VCaP (cell line): ENCODE measurements around the gene SHFL.

Experiments used
- H3K27ac ChIP-seq: fragments of 450-650 bp; 2 replicates; pipeline ENCODE4 v1.5.1; 2017
- CTCF ChIP-seq: fragments of 450-650 bp; conservative IDR thresholded peaks from 2 replicates; pipeline ENCODE4 v1.5.1; 2017; ENCODE audit warnings: mild to moderate bottlenecking, moderate library complexity

SHFL gene

GRCh38 chr19:10138879-10139795 lies 53.0 kb downstream of the SHFL start:
- no peak overlapping the region for H3K27ac ChIP-seq
- TF ChIP-seq CTCF = no peak

- no peak overlapping the region for H3K27ac ChIP-seq
Measured at GRCh38 chr19:10139952-10140351, 53.8 kb downstream of the SHFL start.

GRCh38 chr19:10141479-10141878 lies 55.4 kb downstream of the SHFL start:
- TF ChIP-seq CTCF = no peak
- no peak overlapping the region for H3K27ac ChIP-seq

More at GRCh38 chr19:10139952-10140351, 53.8 kb downstream of the SHFL start:
- TF ChIP-seq CTCF = no peak

GRCh38 chr19:10141973-10142372 lies 55.9 kb downstream of the SHFL start:
- no peak for TF ChIP-seq CTCF

More at GRCh38 chr19:10141973-10142372, 55.9 kb downstream of the SHFL start:
- H3K27ac ChIP-seq = no peak overlapping the region
